ENCODE measurements around the gene SLFN5. TPM values are rescaled to one million over a fixed set of nuclear protein-coding genes. Genes with fewer than 3 reads are reported as not detected.

The SLFN5 gene
- total and polyA plus RNA-seq, 2 of the 13 experiments (the other 11 are each of a cell fraction or from before 2014, with no cell fraction given) = 0.25 to 0.35 TPM

DNA sequence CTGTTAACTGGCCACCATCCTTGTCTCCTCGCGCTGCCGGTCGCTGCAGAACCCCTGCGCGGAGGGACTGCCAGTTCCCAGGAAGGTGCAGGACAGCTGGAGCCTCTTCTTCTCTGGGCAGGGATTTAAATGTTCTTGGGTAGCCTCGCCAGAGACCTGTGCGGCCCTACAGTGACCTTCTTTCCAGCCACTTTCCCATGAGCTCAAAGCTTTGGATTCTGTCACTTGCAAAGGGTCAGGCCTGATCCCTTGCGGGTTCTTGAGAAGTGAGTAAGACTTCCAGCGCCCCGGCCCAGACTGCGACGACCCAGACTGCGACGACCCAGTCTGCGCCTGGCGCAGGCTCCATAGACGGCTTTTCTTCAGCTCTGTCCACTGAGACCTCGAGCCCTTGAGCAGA lies 1.4 kb upstream of the SLFN5 start (continued):
- TF ChIP-seq, protein P1, sequence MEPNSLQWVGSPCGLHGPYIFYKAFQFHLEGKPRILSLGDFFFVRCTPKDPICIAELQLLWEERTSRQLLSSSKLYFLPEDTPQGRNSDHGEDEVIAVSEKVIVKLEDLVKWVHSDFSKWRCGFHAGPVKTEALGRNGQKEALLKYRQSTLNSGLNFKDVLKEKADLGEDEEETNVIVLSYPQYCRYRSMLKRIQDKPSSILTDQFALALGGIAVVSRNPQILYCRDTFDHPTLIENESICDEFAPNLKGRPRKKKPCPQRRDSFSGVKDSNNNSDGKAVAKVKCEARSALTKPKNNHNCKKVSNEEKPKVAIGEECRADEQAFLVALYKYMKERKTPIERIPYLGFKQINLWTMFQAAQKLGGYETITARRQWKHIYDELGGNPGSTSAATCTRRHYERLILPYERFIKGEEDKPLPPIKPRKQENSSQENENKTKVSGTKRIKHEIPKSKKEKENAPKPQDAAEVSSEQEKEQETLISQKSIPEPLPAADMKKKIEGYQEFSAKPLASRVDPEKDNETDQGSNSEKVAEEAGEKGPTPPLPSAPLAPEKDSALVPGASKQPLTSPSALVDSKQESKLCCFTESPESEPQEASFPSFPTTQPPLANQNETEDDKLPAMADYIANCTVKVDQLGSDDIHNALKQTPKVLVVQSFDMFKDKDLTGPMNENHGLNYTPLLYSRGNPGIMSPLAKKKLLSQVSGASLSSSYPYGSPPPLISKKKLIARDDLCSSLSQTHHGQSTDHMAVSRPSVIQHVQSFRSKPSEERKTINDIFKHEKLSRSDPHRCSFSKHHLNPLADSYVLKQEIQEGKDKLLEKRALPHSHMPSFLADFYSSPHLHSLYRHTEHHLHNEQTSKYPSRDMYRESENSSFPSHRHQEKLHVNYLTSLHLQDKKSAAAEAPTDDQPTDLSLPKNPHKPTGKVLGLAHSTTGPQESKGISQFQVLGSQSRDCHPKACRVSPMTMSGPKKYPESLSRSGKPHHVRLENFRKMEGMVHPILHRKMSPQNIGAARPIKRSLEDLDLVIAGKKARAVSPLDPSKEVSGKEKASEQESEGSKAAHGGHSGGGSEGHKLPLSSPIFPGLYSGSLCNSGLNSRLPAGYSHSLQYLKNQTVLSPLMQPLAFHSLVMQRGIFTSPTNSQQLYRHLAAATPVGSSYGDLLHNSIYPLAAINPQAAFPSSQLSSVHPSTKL (CRISPR knock-in tag; IDR thresholded peaks at IDR 0.05) = no peak
- TF ChIP-seq, protein P2, sequence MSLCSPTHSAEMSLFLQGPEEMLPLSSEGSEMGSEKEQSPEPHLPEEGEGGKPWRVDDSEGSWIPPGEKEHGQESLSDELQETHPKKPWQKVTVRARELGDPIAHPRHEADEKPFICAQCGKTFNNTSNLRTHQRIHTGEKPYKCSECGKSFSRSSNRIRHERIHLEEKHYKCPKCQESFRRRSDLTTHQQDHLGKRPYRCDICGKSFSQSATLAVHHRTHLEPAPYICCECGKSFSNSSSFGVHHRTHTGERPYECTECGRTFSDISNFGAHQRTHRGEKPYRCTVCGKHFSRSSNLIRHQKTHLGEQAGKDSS (CRISPR knock-in tag; IDR thresholded peaks at IDR 0.05; ENCODE audit: borderline replicate concordance, low read depth) = no peak
- TF ChIP-seq TAF1 (CRISPR knock-in tag; IDR thresholded peaks at IDR 0.05) (no peak), ZMYM3 (CRISPR knock-in tag; IDR thresholded peaks at IDR 0.05) (no peak), MTF2 (CRISPR knock-in tag; IDR thresholded peaks at IDR 0.05; ENCODE audit: borderline replicate concordance) (no peak), KAT8 (CRISPR knock-in tag; IDR thresholded peaks at IDR 0.05) (no peak), PTBP1 (IDR thresholded peaks at IDR 0.05; ENCODE audit: low read depth, low read length, poor library complexity, severe bottlenecking) (no peak), THAP11 (CRISPR knock-in tag; IDR thresholded peaks at IDR 0.05) (no peak), RCOR2 (CRISPR knock-in tag; IDR thresholded peaks at IDR 0.05) (no peak)
- TF ChIP-seq, protein P3, sequence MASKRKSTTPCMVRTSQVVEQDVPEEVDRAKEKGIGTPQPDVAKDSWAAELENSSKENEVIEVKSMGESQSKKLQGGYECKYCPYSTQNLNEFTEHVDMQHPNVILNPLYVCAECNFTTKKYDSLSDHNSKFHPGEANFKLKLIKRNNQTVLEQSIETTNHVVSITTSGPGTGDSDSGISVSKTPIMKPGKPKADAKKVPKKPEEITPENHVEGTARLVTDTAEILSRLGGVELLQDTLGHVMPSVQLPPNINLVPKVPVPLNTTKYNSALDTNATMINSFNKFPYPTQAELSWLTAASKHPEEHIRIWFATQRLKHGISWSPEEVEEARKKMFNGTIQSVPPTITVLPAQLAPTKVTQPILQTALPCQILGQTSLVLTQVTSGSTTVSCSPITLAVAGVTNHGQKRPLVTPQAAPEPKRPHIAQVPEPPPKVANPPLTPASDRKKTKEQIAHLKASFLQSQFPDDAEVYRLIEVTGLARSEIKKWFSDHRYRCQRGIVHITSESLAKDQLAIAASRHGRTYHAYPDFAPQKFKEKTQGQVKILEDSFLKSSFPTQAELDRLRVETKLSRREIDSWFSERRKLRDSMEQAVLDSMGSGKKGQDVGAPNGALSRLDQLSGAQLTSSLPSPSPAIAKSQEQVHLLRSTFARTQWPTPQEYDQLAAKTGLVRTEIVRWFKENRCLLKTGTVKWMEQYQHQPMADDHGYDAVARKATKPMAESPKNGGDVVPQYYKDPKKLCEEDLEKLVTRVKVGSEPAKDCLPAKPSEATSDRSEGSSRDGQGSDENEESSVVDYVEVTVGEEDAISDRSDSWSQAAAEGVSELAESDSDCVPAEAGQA (IDR thresholded peaks at IDR 0.05; ENCODE audit: low read depth) = no peak
- TF ChIP-seq, protein P3 (CRISPR knock-in tag; IDR thresholded peaks at IDR 0.05; ENCODE audit: borderline replicate concordance) = no peak
